ENCODE data around the gene FALEC.

DNA sequence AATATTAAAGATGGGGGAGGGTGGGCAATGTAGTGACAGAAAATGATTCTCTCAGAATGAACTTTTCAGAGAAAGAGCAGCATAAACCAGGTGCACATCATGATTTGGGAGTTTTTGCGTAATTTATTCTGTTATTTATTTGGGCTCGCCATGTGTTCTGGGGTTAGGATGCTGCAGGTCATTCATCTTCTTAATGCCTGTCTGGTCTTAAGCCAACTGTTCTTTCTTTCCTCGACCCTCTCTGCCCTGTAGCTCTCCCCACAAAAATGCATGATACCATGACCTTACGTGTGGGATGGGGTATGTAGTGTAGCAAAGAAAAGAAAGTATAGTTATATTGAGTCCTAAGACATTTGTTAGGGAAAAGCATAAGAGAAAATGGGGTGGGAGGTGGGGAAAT lies 40.7 kb upstream of the FALEC start:
- TF ChIP-seq, protein P1, sequence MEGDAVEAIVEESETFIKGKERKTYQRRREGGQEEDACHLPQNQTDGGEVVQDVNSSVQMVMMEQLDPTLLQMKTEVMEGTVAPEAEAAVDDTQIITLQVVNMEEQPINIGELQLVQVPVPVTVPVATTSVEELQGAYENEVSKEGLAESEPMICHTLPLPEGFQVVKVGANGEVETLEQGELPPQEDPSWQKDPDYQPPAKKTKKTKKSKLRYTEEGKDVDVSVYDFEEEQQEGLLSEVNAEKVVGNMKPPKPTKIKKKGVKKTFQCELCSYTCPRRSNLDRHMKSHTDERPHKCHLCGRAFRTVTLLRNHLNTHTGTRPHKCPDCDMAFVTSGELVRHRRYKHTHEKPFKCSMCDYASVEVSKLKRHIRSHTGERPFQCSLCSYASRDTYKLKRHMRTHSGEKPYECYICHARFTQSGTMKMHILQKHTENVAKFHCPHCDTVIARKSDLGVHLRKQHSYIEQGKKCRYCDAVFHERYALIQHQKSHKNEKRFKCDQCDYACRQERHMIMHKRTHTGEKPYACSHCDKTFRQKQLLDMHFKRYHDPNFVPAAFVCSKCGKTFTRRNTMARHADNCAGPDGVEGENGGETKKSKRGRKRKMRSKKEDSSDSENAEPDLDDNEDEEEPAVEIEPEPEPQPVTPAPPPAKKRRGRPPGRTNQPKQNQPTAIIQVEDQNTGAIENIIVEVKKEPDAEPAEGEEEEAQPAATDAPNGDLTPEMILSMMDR (IDR thresholded peaks at IDR 0.05 in 8 of 11, conservative IDR thresholded peaks at IDR 0.05 in 3 of 11) = no peak
- TF ChIP-seq POLR2A (IDR thresholded peaks at IDR 0.05) (no peak), POLR2AphosphoS5 (IDR thresholded peaks at IDR 0.05) (no peak)
